Stimulated activated CD8-positive, alpha-beta memory T cell treated with anti-CD3 and anti-CD28 coated beads, Interleukin-7, amount 100 ng/mL, for 48 hours (primary cell): Measurements from ENCODE around the gene ERGIC2.

Experiments
- DNase-seq, 2 donors: peaks; one replicate each; pipeline ENCODE4 v3.0.0-alpha.2; 2020; ENCODE audit warnings: low read depth in 1 of 2; ENCODE audit errors: extremely low read depth in 1 of 2

Gene ERGIC2

DNA sequence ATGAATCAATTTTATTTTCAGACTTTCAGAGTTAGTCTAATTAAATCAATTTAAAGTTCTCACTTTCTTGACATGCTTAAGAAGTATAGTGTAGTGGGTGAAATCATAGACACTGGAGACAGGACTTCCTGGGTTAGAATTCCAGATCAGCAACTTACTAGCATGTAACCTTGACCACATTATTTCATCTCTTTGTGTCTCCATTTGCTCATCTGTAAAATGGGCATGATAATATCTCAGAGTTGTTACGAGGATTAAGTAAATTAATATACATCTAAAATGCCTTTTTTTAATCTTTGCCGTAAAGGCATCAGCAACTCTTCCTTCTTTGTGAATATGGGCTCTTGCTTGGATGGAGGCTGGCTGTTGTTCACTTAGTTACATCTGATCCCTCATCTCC, 1.3 kb upstream of the ERGIC2 start:
- no peak for DNase-seq

DNA sequence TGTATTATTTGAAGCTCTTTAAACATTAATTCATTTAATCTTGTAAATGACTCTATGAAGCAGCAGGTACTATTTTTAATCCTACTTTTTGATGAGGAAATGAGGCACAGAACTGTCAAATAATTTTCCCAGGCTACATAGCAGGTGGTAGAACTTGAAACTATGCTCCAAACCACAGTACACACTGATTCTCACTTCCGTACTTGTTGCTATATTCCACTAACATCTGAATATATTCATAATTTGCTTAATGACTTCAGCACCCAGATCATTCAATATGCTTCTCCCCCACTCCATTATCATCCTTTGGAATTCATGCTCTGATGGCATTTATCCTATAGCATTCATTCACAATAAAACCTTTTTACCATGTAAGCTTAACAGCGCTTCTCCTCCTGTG, 4.9 kb downstream of the ERGIC2 start:
- DNase-seq: no peak

DNA sequence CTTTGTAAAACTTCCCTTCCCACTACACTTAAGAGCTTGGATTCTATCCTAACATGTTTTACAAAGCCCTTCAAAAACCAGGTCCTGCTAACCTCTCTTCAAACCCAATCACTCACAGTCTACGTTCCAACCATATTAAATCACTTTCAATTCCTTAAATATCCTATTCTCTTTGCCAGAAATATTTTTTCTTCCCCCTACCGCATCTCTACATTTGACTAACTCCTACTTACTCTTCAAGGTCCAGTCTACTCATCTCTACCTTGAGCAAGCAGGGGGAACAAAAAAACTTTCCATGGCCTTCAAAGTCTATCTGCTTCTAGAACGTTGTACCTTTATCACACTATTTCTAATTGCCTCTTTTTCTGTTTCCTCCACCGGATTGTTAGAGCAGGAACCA, 6.1 kb downstream of the ERGIC2 start:
- no peak for DNase-seq

DNA sequence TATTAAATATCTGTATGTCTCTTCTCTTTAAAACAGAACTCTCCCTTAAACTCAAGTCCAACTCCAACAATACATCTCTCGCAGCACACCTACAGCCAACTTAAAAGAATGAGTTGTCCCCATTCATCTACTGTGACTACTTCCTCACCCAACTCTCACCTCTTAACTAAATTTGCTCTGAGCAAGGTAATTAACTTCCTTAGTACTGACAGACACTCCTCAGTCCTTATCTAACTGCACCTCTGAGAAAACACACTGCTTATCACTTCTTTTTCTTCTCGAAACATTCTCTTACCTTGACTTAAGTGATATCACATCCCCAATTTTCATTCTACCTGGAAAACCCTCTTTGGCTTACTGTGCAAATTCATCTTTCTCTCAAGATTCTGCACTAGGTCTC, 7.0 kb downstream of the ERGIC2 start:
- no peak for DNase-seq

DNA sequence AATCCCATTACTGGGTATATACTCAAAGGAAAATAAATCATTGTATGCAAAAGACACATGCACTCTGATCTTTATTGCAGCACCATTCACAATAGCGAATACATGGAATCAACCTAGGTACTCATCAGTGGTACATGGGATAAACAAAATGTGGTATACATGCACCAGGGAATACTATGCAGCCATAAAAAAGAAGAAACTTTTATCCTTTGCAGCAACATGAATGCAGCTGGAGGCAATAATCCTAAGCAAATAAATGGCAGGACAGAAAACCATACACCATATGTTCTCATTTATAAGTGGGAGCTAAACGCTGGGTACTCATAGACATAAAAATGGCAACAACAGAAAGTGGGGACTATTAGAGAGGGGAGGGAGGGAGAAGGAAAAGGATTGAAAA, 15.9 kb downstream of the ERGIC2 start:
- no peak for DNase-seq

DNA sequence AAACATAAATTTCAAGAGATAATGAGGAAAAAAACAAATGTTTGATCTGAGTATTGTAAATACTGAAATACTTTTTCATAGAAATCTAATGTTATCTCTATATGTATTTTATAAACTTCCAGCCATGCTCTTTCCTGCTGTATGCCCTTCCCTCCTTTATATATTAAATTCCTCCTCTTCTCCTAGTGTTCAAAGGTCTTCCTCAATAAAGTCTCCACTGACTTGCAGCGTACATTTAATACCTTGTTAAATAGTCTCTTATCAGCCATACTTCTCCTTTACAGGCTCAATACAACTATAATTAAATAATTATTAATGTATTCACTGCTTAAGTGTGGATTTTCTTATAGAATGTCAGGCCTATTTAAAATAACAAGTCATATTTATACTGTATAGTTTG, 26.0 kb downstream of the ERGIC2 start:
- no peak for DNase-seq

DNA sequence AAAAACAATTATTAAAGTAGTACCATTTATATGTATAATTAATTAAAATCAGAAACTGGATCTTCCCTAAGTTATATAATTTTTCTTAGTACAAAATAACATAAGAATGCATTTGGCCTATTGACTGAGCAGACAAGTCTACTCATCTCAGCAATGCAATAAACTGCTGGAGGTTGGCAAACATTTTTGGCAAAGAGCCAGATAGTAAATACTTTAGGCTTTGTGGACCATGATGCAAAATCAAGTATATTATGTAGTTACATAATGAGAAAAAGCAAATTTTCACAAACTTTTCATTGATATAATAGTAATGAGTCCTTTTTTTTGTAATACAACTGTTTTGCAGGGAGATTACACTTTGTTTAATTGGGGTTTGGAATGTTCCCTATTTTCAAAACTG, 30.9 kb downstream of the ERGIC2 start:
- DNase-seq: no peak

DNA sequence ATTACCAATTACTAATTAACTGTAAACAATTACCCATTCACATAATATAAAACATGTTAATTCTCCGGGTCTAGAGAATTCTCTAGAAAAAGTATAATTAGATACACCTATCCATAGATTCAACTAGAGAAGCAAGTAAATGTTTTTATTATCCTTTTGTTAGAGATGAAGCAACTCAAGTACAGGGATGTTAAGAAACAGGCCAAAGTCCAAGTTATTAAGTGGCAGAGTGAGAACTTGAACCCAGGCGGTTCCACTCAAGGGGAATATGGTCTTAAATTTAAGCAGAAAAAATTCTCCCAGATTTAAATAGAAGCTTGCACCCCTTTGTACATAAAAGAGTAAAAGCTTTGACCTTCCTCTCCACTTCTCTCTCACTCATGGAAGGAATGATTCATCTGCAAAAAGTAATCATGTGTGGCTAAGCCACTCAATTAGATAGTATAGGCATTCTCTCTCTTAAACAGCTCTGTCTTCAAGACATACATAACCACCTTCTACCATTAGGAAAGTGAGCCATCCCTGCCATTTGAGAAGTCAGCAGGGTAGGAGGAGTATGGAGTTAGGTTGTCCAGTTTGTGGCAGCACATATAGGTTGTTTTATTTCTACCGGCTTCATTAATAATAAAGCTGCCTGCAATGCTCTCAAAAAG, 34.1 kb downstream of the ERGIC2 start:
- DNase-seq: no peak

DNA sequence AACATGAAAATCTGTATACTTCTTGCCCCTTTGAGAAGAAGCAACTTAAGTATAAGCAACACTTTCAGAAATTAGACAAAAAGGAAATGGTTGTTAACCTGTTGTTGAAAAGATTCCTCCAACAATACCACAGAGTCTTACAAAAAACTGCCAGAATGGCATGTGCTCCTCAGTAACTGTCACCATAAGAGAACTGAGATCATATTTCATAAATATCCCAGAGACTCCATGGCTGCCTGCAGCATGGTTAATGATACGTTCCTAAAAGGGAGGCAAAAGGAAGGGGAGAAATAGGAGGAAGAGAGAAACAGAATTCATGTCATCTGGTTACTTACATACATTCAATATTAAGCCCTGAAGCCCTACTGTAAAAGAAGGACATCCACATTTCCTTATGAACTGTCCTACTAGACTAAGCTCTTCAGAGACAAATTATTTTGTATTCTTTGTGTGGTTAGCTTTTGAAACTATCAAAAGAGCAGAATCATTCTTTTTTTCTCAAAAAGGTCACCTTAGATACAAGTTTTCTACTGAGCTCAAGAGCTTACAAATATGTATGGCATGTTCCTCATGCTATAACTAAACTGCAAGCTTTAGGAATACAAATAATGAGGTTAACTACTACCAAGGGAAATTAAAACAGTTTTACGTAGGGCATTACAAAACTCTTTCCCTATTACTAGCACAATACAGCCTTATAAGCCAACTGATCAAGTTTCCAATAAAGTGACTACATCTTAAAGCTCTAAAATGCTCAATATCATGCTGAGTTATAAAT, 37.8 kb downstream of the ERGIC2 start:
- DNase-seq: no peak

DNA sequence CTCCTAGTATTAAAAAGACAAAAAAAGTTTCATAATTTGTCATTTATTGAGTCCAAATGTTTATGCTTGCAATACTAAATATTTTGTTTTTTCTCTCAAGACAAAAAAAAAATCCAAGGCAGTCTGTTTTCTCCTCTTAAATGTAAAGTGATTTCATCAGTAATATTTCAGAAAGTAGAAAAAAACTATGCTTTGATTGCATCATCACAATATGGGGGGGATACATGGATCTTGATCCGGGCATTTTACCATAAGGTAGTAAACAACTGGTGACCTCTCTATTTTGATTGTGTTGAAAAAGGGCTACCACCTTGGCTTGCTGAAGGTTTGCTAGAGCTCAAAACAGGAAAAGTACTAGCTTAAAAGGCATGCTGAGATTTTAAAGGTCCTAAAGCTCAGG, 43.6 kb downstream of the ERGIC2 start:
- DNase-seq: no peak

DNA sequence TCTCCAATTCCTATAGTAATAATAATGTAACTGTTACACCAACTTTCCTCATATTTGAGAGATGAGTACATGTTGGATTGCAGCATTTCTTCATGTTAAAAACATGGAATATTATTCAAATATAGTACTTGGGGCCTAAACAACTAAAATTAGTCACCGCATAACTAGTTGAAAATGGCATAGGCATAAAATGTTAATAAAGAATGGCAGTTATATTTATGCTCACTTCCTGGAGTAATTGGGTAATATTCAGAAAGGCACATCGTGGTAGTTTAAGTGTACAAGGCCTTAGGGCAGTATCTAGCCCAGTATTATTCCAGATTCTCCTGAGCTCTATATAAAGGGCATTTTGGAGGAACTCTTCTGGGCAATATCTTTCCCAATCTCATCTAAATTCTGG, 46.0 kb downstream of the ERGIC2 start:
- no peak for DNase-seq

DNA sequence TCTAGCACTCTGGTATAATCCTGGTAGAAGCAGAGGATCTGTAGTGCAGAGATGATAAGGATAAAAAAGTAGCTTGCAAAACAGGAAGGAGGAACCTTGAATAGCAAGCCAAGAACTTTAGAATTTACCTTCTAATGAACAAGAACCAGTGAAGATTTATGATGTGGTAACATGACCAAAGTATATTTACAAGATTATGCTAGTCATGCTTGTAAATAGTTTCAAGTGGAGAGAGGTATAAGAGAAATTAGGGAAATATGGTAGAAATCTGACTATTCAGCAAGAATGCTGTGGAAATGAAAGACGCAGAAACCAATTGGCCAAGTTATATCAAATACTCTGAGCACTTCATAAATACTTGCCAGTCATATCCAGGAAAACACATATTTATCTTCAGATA, 47.8 kb downstream of the ERGIC2 start:
- DNase-seq: no peak

DNA sequence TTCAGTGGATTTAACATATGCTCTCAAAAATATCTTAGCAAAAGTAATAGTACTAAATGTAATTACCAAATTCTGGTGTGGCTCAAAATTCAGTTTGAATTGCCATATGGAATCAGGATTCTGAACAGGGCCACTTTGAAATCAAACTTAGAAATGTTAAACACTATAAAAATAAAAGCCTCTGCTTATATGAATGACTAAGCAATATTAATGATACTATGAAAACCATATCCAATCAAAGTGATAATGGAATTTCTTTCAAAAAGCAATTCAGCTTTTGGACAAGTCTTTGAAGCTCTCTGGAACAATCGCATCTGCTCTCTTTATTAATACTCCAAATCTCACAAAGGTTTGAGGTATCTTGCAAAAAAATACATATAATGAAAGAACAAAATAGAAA, 51.6 kb downstream of the ERGIC2 start:
- DNase-seq: no peak

DNA sequence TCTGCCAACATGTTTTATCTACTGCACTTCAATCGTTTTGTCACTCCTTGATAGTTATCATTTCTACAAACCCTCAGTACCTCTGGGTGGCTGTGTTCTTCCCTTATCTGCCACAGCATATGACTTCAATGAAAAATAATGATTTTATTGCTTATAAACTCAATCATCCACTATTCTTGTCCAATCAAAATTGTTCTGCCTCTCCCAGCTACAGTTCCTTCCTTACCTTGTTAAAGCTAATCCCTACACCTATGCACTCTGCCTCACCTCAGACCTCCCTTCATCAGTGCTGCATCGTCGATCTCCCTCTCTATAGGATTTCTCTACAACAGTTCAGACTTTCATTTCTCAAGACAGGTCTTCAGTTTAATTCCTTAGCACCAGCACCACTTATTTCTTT, 58.8 kb downstream of the ERGIC2 start:
- DNase-seq: no peak

DNA sequence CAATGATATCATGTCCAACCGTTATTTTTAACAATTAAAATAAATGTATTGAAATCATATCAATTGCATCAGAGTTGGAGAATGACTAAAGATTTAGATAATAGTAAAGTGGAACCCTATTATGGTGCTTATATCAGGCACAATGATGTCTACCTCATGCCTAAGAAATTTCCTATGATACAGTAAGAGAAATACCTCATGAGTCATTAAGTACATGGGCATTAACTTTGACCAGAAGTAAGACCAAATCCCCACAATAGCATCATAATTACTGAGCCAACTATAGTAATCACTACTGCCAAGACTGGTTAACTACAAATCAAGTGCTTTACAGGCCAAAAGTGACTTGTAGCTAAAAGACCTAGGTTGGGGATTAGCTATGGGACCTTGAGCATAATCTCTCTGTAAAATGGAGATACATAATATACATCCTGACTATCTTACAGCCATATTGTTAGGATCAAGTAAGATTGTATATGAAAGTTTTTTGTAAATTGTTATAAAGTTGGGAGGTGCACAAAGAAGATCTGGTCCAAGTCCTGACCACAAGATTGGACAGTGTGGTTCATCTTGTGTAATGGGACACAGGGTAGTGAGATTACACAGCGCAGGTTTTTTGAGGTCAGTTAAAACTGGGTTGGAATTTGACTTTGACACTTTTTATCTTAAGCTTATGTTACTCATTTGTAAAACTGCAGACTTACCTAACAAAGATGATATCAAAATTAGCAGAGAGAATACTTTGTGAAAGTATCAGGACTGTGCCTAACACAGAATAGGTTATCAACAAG, 60.5 kb downstream of the ERGIC2 start:
- DNase-seq: no peak

DNA sequence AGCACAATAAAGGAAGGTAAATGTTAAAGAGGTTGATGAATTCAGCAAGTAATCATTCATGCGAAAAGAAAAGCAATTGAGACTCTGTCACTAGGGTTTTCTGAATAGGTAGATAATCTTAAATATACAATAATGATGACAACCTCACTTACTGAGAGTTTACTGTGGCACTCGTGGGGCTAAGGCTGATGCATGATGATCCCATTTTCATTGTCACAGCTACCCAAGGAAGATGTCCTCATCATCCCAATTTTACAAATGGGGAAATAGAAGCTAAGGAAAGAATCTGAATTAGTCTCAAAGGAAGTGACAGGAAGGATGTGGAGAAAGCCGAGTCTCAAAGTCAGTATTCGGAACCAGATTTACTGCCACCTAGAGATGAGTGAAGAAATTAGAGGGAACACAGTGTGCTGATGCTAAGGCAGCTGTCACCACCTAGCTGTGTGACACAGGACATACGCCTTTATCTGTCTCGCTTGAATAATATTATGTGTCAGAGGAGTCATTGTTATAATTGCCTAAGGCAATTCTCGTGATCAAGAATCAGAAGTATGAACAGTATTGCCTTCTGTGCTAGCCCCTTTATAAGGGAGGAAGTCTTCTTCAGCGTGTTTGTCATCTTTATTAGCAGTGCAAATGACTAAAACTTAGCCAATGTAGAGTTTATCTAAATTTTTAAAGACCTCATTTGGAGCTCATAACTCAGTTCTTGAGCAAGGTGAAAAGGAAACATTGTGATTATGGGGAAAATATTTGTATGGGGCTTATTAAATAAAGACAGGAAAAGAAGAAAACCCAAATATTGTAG, 63.2 kb downstream of the ERGIC2 start:
- peak in 1 of 2 donors; percentile 9 for DNase-seq

DNA sequence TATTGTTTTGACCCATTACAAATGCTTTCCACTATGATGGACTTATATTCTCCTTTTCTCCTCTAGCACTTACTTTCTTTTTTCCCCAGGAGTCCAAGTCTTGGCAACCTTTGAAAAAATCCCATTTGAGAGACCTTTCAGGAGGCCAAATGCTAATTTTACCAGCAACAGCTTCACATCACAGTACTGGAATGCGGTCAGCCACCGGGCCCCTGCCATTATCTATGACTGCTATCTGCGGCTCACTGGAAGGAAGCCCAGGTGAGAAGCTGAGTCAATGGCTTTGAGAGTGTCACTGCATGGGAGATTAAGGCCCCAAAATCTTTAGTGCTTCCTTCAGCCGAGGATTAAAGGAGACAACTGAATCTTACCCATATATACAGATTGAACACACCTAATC, 64.2 kb downstream of the ERGIC2 start:
- DNase-seq: no peak

DNA sequence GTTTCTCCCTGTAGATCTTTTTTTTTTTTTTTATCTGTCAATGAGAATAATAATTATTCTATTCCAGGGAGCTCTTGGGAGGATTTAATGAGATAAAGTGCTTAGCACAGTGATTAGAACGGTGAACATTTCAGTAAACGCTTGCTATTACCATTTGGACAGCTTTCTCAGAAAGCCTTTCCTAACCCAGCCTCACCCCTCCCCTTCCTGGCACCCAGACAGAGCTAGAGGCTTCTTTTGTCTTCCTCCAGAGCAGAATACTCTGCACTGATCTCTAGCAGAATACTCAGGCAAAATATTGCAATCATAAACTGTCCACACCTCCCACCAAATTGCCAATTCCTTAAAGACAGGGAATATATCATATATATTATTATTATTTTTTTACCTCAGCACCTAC, 66.6 kb downstream of the ERGIC2 start:
- DNase-seq: no peak

DNA sequence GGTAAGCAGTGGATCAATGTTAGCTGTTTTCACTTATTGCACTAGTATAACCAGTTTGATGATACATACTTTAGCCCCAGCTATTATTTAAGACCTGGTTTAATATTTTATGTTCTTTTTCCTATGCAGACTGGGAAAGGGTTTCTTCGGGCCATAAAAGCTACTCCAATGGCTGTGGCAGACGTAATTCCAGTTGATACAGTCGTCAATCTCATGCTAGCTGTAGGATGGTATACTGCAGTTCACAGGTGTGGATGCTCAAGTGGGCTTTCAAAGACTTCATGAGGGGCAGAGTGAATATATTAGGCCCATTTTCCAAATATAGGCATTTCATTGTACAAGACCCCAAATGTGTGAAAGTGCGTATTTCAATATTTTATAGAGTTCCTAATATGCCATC, 70.1 kb downstream of the ERGIC2 start:
- DNase-seq: no peak

DNA sequence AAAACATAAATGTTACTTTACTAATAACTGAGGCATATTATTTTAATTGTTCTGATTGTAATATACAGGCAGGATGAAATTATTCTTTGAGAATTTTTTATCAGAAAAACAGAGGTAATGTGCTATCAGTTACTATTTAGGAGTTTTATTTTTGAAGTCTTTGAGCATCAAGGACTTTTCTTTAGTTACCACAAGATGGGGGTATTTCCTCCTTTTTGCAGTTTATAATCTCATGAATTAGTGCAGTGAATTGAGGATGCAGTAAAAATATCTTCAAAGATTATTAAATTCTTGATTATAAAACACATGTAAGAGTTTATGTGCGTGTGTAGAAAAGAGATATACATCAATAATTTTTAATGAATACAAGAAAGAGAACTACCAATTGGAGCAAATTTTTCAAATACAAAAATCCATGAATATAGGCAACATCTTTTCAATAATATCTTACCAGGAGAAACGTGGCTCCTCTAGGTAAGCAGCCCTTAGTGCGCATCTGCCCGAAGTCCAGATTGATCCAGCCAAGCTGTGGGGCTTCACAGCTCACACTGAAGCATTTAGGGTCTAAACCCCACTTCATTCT, 71.6 kb downstream of the ERGIC2 start:
- no peak for DNase-seq

DNA sequence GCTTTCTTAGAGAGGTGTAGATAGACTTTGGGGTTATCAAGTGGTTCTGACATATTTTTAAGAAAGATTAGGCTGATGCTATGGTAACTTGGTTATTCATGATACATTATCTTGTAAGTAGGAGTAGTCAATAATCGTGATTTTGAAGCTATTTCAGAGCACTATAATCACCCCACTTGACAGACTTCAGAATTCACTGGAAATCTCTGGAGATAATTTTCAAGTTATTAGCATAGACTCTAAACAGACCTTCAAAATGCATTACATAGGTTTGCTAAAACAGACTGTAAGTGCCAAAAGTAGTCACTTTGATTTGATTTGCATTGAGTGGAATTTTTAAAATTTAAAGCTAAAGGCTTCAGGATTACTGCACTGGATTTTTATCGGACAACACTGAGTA, 74.3 kb downstream of the ERGIC2 start:
- no peak for DNase-seq
